H1 (cell line): ENCODE results near the gene DEFB119. TPM values are rescaled to one million over a fixed set of nuclear protein-coding genes. Genes with fewer than 3 reads are reported as not detected.

Experiments used
- CTCF ChIA-PET: fragments of 300-600 bp; sonication (Branson Sonifier 250); formaldehyde crosslinking; loops from one replicate; lab custom pipeline; 2021; ENCODE audit not compliant: partially characterized antibody; lab: Charles Lee
- POLR2A ChIA-PET: fragments of 300-600 bp; sonication (Branson Sonifier 250); formaldehyde crosslinking; loops from one replicate; lab custom pipeline; 2021; ENCODE audit warnings: inconsistent platforms; ENCODE audit not compliant: partially characterized antibody; lab: Charles Lee
- DNase-seq, 2 experiments: peaks; one replicate each; pipeline versions ENCODE4 v3.0.0 to v3.0.0-alpha.2; 2010 to 2022; ENCODE audit warnings: low spot score in 2 of 2, low read depth in 1 of 2, mixed read lengths in 1 of 2
- FAIRE-seq: peaks from 2 replicates; lab custom pipeline; 2011; peaks lifted over from hg19 to GRCh38; lab: Jason Lieb, UNC
- H2AFZ ChIP-seq: 2 replicates; pipeline ENCODE4 v1.8.1; 2012; ENCODE audit warnings: low read length, inconsistent platforms
- H2AK5ac ChIP-seq: 2 replicates; pipeline ENCODE4 v1.6.1; 2013; ENCODE audit warnings: low read depth, low read length
- H2BK120ac ChIP-seq: replicated peaks from 2 replicates; pipeline ENCODE3; 2013; ENCODE audit warnings: low read depth, low read length, inconsistent platforms
- H2BK12ac ChIP-seq: 2 replicates; pipeline ENCODE4 v1.6.1; 2013; ENCODE audit warnings: low read depth, low read length
- H2BK15ac ChIP-seq: 2 replicates; pipeline ENCODE4 v1.6.1; 2013; ENCODE audit warnings: low read length
- H2BK20ac ChIP-seq: 2 replicates; pipeline ENCODE4 v1.6.1; 2013; ENCODE audit warnings: low read length
- H2BK5ac ChIP-seq: 2 replicates; pipeline ENCODE4 v1.6.1; 2013; ENCODE audit warnings: low read depth, low read length
- H3K14ac ChIP-seq: 2 replicates; pipeline ENCODE4 v1.6.1; 2013; ENCODE audit warnings: inconsistent platforms; ENCODE audit not compliant: insufficient read length
- H3K18ac ChIP-seq: 2 replicates; pipeline ENCODE4 v1.6.1; 2013; ENCODE audit warnings: low read length; ENCODE audit errors: extremely low read depth
- H3K23ac ChIP-seq: 2 replicates; pipeline ENCODE4 v1.6.1; 2013; ENCODE audit warnings: inconsistent platforms; ENCODE audit not compliant: insufficient read length
- H3K23me2 ChIP-seq: 2 replicates; pipeline ENCODE4 v1.6.1; 2013; ENCODE audit warnings: low read depth, low read length
- H3K27ac ChIP-seq: 2 replicates; pipeline ENCODE4 v1.6.1; 2011; ENCODE audit warnings: low read depth, low read length, inconsistent platforms
- H3K27me3 ChIP-seq, 4 experiments: replicated peaks in 1 of 4; 1 replicate in 1 of 4; 2 replicates in 3 of 4; pipeline versions ENCODE4 v1.6.1 to v1.8.1; 2011 to 2013; ENCODE audit warnings: low read length in 3 of 4, mild to moderate bottlenecking in 3 of 4, inconsistent platforms in 2 of 4, mixed read lengths in 2 of 4, moderate library complexity in 1 of 4; ENCODE audit not compliant: control insufficient read depth in 3 of 4, insufficient read depth in 3 of 4; ENCODE audit errors: extremely low read depth in 1 of 4
- H3K36me3 ChIP-seq, 4 experiments: 2 replicates each; pipeline versions ENCODE4 v1.6.1 to v1.8.1; 2011 to 2013; ENCODE audit warnings: mild to moderate bottlenecking in 4 of 4, low read length in 3 of 4, moderate library complexity in 2 of 4, control low read depth in 1 of 4, inconsistent platforms in 1 of 4; ENCODE audit not compliant: insufficient read depth in 4 of 4, control insufficient read depth in 2 of 4
- H3K4ac ChIP-seq: replicated peaks from 2 replicates; pipeline ENCODE3; 2013; ENCODE audit warnings: low read length, low read depth, mixed read lengths, inconsistent platforms; ENCODE audit not compliant: insufficient read length
- H3K4me1 ChIP-seq, 4 experiments: replicated peaks in 1 of 4; 1 replicate in 1 of 4; 2 replicates in 3 of 4; pipeline versions ENCODE4 v1.6.1 to v1.8.1; 2011 to 2013; ENCODE audit warnings: low read length in 3 of 4, inconsistent platforms in 2 of 4, mixed read lengths in 1 of 4; ENCODE audit not compliant: insufficient read depth in 4 of 4, control insufficient read depth in 3 of 4
- H3K4me2 ChIP-seq, 2 experiments: 2 replicates each; pipeline versions ENCODE4 v1.6.1 to v1.8.1; 2011 to 2013; ENCODE audit warnings: low read depth in 2 of 2, low read length in 2 of 2, control low read depth in 1 of 2, inconsistent platforms in 1 of 2, mild to moderate bottlenecking in 1 of 2; ENCODE audit not compliant: insufficient read depth in 1 of 2
- H3K4me3 ChIP-seq, 4 experiments: fragments of 200-600, 300-600 bp in 1 of 4; sonication (generic), shearing (Covaris generic), sonication (Bioruptor Twin) in 1 of 4; 2 replicates each; pipeline versions ENCODE4 v1.5.1 to v1.8.1; 2011 to 2016; ENCODE audit warnings: low read length in 4 of 4, low read depth in 3 of 4, control low read depth in 2 of 4, inconsistent platforms in 2 of 4, mild to moderate bottlenecking in 2 of 4, mixed read lengths in 1 of 4, moderate library complexity in 1 of 4; ENCODE audit not compliant: insufficient read depth in 2 of 4; ENCODE audit errors: extremely low read depth in 1 of 4
- H3K56ac ChIP-seq: replicated peaks from 2 replicates; pipeline ENCODE3; 2013; ENCODE audit warnings: low read depth, mild to moderate bottlenecking, mixed read lengths, low read length, inconsistent platforms; ENCODE audit not compliant: insufficient read length
- H3K79me1 ChIP-seq: 2 replicates; pipeline ENCODE4 v1.6.1; 2013; ENCODE audit warnings: low read depth, low read length, control low read depth
- H3K79me2 ChIP-seq, 2 experiments: 2 replicates each; pipeline versions ENCODE4 v1.6.1 to v1.8.1; 2012 to 2013; ENCODE audit warnings: low read length in 2 of 2, mild to moderate bottlenecking in 2 of 2, inconsistent platforms in 1 of 2; ENCODE audit not compliant: insufficient read depth in 2 of 2, control insufficient read depth in 1 of 2
- H3K9ac ChIP-seq, 4 experiments: replicated peaks in 1 of 4; 1 replicate in 1 of 4; 2 replicates in 3 of 4; pipeline versions ENCODE4 v1.6.1 to v1.8.1; 2011 to 2013; ENCODE audit warnings: low read depth in 3 of 4, low read length in 3 of 4, control low read depth in 2 of 4, mild to moderate bottlenecking in 2 of 4, moderate library complexity in 2 of 4, inconsistent platforms in 1 of 4; ENCODE audit errors: extremely low read depth in 1 of 4
- H3K9me3 ChIP-seq, 2 experiments: 2 replicates each; pipeline versions ENCODE4 v1.6.1 to v1.8.1; 2012 to 2013; ENCODE audit warnings: mild to moderate bottlenecking in 2 of 2, moderate library complexity in 2 of 2, control low read depth in 1 of 2, inconsistent platforms in 1 of 2, low read depth in 1 of 2, low read length in 1 of 2, mixed read lengths in 1 of 2; ENCODE audit not compliant: insufficient read depth in 2 of 2
- H4K20me1 ChIP-seq, 2 experiments: replicated peaks in 1 of 2; 2 replicates each; pipeline versions ENCODE3 to v1.8.1; 2011 to 2013; ENCODE audit warnings: inconsistent platforms in 2 of 2, low read length in 2 of 2, mild to moderate bottlenecking in 1 of 2; ENCODE audit not compliant: insufficient read depth in 2 of 2, control insufficient read depth in 1 of 2
- H4K5ac ChIP-seq: 2 replicates; pipeline ENCODE4 v1.6.1; 2013; ENCODE audit warnings: low read length, low read depth, mixed read lengths, inconsistent platforms; ENCODE audit not compliant: insufficient read length
- H4K8ac ChIP-seq: 2 replicates; pipeline ENCODE4 v1.8.0; 2013; ENCODE audit warnings: mild to moderate bottlenecking, moderate library complexity, low read length, inconsistent platforms; ENCODE audit not compliant: insufficient read depth; ENCODE audit errors: extremely low read depth
- H4K91ac ChIP-seq: replicated peaks from 2 replicates; pipeline ENCODE3; 2013; ENCODE audit warnings: low read length, mixed read lengths, inconsistent platforms; ENCODE audit not compliant: insufficient read length
- ASH2L ChIP-seq: fragments of 200-600, 300-600 bp; sonication (generic); IDR thresholded peaks from one replicate; pipeline ENCODE4 v1.7.1; 2017; ENCODE audit warnings: low read length
- BACH1 ChIP-seq: IDR thresholded peaks from 2 replicates; pipeline ENCODE4 v1.6.1; 2012; ENCODE audit warnings: low read length, improper control_type of control experiment
- CEBPB ChIP-seq: IDR thresholded peaks from 2 replicates; pipeline ENCODE4 v1.6.1; 2012; ENCODE audit warnings: low read depth, low read length
- CHD2 ChIP-seq: IDR thresholded peaks from 2 replicates; pipeline ENCODE4 v1.6.1; 2012; ENCODE audit warnings: low read length, improper control_type of control experiment
- POLR2A ChIP-seq, 2 experiments: IDR thresholded peaks; 1 replicate in 1 of 2; 2 replicates in 1 of 2; pipeline ENCODE4 v1.6.1; 2011; ENCODE audit warnings: low read depth in 2 of 2, low read length in 2 of 2, mild to moderate bottlenecking in 2 of 2; ENCODE audit errors: control extremely low read depth in 1 of 2
- POLR2AphosphoS5 ChIP-seq: IDR thresholded peaks from 2 replicates; pipeline ENCODE4 v1.6.1; 2011; ENCODE audit warnings: low read depth, low read length
- SP4 ChIP-seq: IDR thresholded peaks from 2 replicates; pipeline ENCODE4 v1.6.1; 2012; ENCODE audit warnings: low read length, inconsistent platforms
- TCF12 ChIP-seq: IDR thresholded peaks from 2 replicates; pipeline ENCODE4 v1.6.1; 2011; ENCODE audit warnings: low read depth, mild to moderate bottlenecking, low read length
- WGBS, 2 experiments: shearing (Covaris generic) in 1 of 2; methylation state at CpG; one replicate each; pipeline versions ENCODE4 v1.1.6 to v1.1.7; 2013 to 2015; ENCODE audit warnings: low lambda C conversion rate in 2 of 2, mixed read lengths in 2 of 2, inconsistent platforms in 1 of 2, low coverage in 1 of 2, missing lambda C conversion rate in 1 of 2; ENCODE audit not compliant: insufficient replicate concordance in 2 of 2, insufficient coverage in 1 of 2, insufficient read length in 1 of 2; ENCODE audit errors: extremely low coverage in 1 of 2, missing lambda C conversion rate in 1 of 2; 5-methylcytosine and 5-hydroxymethylcytosine counted together
- polyA plus RNA-seq, 7 experiments: library from polyadenylated mRNA; depleted of rRNA in 3 of 7; stranded (reverse) in 5 of 7; unstranded in 2 of 7; fragments of >200 nt in 5 of 7; fragments of 200-250 nt in 2 of 7; gene quantifications; 1 replicate in 5 of 7; 2 replicates in 1 of 7; 4 replicates in 1 of 7; pipeline versions ENCODE4 v1.2.1 to v1.2.3, GENCODE V29; 2011 to 2013; ENCODE audit warnings: missing spikeins in 2 of 7, mixed read lengths in 2 of 7
- total RNA-seq: library from RNA; stranded (reverse); fragmentation: NEBNext Ultra II Directional; extraction: Animal tissue kit (Norgen Biotek cat#: 25700); gene quantifications from 2 replicates; pipeline ENCODE4 v1.2.1, GENCODE V29; 2021
- TF ChIP-seq, protein P1 (sequence below), 3 experiments: IDR thresholded peaks; 1 replicate in 2 of 3; 2 replicates in 1 of 3; pipeline versions ENCODE4 v1.5.1 to v1.6.1; 2011; ENCODE audit warnings: low read length in 3 of 3, mild to moderate bottlenecking in 3 of 3, inconsistent platforms in 2 of 3, low read depth in 1 of 3, moderate library complexity in 1 of 3; ENCODE audit not compliant: insufficient read depth in 1 of 3; ENCODE audit errors: control extremely low read depth in 1 of 3

DEFB119 gene
- total and polyA plus RNA-seq, 2 of the 8 experiments (the other 6 are each of a cell fraction or from before 2014, with no cell fraction given): not detected

DNA sequence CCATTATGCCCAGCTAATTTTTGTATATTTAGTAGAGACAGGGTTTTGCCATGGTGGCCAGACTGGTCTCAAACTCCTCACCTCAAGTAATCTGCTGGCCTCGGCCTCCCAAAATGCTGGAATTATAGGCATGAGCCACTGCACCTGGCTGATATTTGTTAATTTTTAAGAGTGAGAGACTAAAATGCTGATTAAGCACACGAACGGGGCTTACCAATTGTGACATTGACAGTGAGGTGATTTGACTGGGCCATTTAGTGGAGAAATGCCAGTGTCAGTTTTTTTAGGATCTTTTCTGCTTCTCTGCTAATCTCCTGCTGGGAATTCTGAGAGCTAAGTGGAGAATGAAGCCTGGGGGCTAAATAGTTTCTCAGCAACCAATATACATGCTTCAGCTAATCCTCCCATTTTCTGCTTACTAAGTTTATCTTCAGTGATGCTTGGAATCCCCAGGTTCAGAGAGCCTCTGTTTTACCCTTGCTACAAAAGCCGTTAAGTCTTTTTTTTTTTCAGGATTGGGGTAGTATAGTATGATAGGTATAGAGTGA is 40.3 kb upstream of the DEFB119 start:
- H3K9ac ChIP-seq: no peak overlapping the region
- no peak overlapping the region for H4K5ac ChIP-seq
- no peak overlapping the region for H2BK12ac ChIP-seq
- TF ChIP-seq, protein P1, sequence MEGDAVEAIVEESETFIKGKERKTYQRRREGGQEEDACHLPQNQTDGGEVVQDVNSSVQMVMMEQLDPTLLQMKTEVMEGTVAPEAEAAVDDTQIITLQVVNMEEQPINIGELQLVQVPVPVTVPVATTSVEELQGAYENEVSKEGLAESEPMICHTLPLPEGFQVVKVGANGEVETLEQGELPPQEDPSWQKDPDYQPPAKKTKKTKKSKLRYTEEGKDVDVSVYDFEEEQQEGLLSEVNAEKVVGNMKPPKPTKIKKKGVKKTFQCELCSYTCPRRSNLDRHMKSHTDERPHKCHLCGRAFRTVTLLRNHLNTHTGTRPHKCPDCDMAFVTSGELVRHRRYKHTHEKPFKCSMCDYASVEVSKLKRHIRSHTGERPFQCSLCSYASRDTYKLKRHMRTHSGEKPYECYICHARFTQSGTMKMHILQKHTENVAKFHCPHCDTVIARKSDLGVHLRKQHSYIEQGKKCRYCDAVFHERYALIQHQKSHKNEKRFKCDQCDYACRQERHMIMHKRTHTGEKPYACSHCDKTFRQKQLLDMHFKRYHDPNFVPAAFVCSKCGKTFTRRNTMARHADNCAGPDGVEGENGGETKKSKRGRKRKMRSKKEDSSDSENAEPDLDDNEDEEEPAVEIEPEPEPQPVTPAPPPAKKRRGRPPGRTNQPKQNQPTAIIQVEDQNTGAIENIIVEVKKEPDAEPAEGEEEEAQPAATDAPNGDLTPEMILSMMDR (IDR thresholded peaks at IDR 0.05; ENCODE audit: control extremely low read depth in 1 of 3, insufficient read depth in 1 of 3, low read depth in 1 of 3, low read length in 3 of 3): no peak
- TF ChIP-seq POLR2A (IDR thresholded peaks at IDR 0.05; ENCODE audit: control extremely low read depth in 1 of 2, low read depth in 2 of 2, low read length in 2 of 2): no peak
- no peak for TF ChIP-seq CEBPB
- no peak for TF ChIP-seq CHD2
- TF ChIP-seq TCF12: no peak
- TF ChIP-seq ASH2L: no peak
- no peak for TF ChIP-seq POLR2AphosphoS5
- no peak for TF ChIP-seq BACH1
- TF ChIP-seq SP4: no peak
- TF ChIP-seq, all 59 proteins: peak for 0
- no peaks in the 10 kb centered on the region for H4K20me1 ChIP-seq
- WGBS, 2 experiments: 82% methylated on average over 4 of the region's 4 CpGs; no CpG with 5 or more reads in 1 of the 2 experiments
- no peaks in the 10 kb centered on the region for H3K27me3 ChIP-seq
- H3K14ac ChIP-seq: no peak overlapping the region
- ChIA-PET POLR2A (no interaction called here), CTCF (interaction anchor here (0.6 kb wide), 1 partner anchor 183 kb away, joined by 4 read pairs; no protein-coding TSS in a partner anchor)
- H3K56ac ChIP-seq: no peak overlapping the region
- no peak overlapping the region for H2BK15ac ChIP-seq
- H3K23me2 ChIP-seq: no peaks in the 10 kb centered on the region
- no peak overlapping the region for H4K91ac ChIP-seq
- H3K79me1 ChIP-seq: no peaks in the 10 kb centered on the region
- no peak overlapping the region for H3K4ac ChIP-seq
- H3K79me2 ChIP-seq: no peaks in the 10 kb centered on the region
- no peak overlapping the region for H2BK5ac ChIP-seq
- H3K9me3 ChIP-seq: peaks cover 40 to 58% of the 10 kb centered on the region in 2 experiments
- no peak overlapping the region for H3K4me2 ChIP-seq
- H2BK120ac ChIP-seq: no peak overlapping the region
- no peak overlapping the region for H3K23ac ChIP-seq
- H3K4me1 ChIP-seq: no peaks in the 10 kb centered on the region
- DNase-seq: no peak
- H3K18ac ChIP-seq: no peak overlapping the region
- no peak overlapping the region for H2AK5ac ChIP-seq
- no peak for FAIRE-seq
- no peak overlapping the region for H4K8ac ChIP-seq
- no peak overlapping the region for H2BK20ac ChIP-seq
- H2AFZ ChIP-seq: no peak overlapping the region
- H3K36me3 ChIP-seq: no peaks in the 10 kb centered on the region
- no peak overlapping the region for H3K27ac ChIP-seq
- H3K4me3 ChIP-seq: no peak overlapping the region
